ENCODE data around the gene TNPO3.
"Not testable (repeated sequence)": the region's sequence is repeated elsewhere in the genome, so short reads cannot be mapped to it uniquely, and the experiment has no call there.

TNPO3 gene

DNA sequence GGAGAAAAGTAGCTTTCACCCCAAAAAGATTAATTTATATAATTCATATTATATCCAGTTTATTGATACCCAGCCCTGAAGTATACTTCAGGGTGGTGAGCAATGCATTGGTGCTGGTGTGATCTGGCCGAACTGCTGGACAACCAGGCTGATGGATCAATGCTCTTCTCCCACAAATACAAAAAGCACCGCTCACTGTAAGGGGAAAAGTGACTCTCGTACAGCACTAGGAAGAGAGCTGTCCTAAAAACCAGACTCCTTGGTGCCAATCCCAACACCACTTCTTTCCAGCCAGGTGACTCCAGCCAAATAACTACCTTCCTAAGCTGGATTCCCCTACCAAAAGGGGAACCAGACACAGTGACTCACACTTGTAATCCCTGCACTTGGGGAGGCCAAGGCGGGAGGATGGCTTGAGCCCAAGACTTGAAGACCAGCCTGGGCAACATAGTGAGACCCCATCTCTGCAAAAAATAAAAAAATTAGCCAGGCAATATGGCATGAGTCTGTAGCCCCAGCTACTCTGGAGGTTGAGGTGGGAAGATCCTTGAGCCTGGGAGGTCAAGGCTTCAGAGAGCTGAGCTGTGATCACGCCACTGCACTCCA is 13.1 kb upstream of the TNPO3 start:
- no peak for DNase-seq

GRCh38 chr7:129067132-129067561 is 12.2 kb upstream of the TNPO3 start:
- not testable (repeated sequence) for DNase-seq

DNA sequence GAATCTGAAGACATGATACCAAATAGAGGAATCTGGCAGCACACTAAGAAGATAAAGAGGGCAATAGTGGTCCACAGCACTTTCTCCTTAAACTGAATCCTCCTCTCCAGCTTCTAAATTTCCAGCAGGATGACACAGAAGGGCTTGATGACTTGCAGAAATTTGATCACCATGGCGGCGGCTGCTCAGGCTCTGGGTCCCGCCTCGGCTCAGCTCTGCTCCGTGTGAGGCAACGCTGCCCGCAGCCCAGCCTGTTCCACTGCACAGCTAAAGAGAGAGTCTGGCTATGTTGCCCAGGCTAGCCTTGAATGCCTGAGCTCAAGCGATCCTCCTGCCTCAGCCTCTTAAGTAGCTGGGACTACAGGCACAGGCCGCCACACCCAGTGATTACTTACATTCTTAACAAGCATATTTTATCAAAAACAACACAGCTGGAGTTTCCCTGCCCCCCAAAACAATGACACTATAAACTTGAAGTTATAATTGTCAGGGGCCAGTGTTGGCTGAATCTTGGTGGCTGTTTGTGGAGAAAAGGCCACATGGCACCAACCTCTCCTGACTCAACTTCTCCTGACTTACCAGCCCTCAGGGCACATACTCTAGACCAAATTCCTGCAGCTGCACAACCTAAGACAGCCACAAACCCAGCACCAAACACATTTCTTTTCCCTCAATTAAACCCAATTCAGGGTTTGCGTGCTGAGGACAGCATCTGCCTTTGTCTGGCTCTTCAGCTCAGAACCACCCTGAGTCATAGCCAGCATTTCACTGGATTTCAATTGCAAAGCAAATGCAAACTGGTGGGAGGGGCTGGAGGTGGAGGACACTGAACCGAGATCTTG is 11.6 kb upstream of the TNPO3 start:
- no peak for DNase-seq

DNA sequence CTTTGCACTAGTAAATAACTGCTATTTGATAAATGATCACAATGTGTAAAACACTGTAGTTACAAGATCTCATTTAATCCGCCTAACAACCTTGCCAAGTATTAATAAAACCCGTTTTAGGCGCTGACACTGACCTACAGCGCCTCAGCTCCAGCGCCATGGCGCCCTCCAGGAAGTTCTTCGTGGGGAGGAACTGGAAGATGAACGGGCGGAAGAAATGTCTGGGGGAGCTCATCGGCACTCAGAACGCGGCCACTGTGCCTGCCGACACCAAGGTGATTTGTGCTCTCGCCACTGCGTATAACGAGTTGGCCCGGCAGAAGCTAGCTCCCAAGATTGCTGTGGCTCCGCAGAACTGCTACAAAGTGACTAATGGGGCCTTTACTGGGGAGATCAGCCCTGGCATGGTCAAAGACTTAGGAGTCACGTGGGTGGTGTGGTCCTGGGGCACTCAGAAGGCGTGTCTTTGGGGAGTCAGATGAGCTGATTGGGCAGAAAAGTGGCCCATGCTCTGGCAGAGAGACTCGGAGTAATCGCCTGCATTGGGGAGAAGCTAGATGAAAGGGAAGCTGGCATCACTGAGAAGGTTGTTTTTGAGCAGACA is 1.1 kb upstream of the TNPO3 start:
- no peak for DNase-seq

- DNase-seq = no peak
Measured at GRCh38 chr7:129055294-129055816, 444 bp upstream of the TNPO3 start.

DNA sequence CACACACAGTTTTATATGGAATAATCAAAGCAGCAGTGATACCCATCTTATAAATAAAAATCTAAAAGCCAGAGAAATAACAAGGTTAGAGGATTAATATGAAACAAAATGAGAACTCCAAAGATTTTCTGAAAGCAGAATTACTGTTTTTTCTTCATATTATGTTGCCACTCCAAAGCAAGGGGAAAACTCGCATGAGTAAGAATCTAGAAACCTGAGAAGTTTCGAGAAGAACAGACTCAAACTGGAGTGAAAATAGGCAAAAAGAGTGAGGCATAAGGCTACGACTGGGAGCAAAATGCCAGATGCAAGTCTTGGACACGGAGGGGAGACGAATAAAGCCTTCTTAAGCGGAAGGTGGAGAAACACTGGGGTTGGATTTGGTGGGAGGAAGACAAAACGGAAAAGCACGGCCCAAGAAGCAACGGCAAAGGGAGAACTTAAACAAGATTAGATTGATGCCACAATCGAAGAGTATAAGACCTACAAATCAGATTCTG is 923 bp downstream of the TNPO3 start:
- DNase-seq = peak; percentile 75

DNA sequence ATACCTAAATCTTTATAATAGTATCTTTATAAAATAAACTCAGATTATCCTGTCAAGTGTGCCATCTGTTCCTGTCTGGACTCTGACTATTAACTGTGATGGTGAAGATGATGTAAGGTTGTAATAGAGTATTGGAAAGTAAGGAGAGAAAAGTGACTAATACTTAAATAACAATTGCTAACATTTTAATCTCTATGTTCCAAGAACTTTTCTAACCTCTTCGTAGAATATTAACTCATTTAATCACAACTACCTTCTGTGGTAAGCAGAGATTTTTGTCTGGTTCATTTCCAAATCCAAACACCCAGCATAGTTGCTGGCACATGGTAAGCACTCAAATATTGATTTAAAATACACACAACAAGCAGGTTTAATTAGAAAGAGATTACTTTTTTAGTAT is 2.5 kb downstream of the TNPO3 start:
- DNase-seq = no peak

DNA sequence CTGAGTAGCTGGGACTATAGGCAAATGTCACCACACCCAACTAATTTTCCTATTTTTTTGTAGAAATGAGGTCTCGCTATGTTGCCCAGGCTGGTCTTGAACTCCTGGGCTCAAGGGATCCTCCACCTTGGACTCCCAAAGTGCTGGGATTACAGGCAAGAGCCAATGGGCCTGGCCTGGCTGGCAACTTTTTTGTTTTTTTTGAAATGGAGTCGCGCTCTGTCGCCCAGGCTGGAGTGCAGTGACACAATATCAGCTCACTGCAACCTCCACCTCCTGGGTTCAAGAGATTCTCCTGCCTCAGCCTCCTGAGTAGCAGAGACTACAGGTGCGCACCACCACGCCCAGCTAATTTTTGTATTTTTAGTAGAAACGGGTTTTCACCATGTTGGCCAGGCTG is 3.5 kb downstream of the TNPO3 start:
- not testable (repeated sequence) for DNase-seq

DNA sequence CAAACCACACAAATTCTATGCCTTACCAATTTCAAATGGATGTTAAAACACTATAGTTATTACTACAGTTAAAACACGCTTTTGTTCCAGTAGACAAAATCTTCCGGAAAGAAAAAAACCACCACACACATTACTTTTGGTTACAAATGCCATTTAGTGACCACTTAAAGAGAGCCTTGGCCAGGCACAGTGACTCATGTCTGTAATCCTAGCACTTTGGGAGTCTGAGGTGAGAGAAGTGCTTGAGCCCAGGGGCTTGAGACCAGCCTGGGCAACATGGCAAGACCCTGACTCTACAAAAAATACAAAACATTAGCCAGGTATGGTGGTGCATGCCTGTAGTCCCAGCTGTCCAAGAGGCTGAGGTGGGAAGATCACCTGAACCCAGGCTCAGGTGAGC is 7.2 kb downstream of the TNPO3 start:
- DNase-seq = no peak

GRCh38 chr7:129045682-129046081 is 9.2 kb downstream of the TNPO3 start:
- no peak for DNase-seq

DNA sequence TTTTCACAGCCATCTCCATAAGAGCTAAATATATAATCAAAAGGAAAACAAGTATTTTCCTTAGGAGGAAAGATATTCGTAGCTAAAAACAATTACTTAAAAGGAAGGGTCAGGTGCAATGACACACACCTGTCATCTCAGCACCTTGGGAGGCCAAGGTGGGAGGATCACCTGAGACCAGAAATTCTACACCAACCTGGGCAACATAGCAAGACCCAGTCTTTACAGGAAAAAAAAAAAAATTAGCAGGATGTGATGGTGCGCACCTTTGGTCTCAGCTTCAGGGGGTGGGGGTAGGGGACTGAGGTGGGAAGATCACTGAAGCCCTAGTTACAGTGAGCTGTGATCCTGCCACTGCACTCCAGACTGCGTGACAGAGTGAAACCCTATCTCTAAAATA is 11.9 kb downstream of the TNPO3 start:
- no peak for DNase-seq

DNA sequence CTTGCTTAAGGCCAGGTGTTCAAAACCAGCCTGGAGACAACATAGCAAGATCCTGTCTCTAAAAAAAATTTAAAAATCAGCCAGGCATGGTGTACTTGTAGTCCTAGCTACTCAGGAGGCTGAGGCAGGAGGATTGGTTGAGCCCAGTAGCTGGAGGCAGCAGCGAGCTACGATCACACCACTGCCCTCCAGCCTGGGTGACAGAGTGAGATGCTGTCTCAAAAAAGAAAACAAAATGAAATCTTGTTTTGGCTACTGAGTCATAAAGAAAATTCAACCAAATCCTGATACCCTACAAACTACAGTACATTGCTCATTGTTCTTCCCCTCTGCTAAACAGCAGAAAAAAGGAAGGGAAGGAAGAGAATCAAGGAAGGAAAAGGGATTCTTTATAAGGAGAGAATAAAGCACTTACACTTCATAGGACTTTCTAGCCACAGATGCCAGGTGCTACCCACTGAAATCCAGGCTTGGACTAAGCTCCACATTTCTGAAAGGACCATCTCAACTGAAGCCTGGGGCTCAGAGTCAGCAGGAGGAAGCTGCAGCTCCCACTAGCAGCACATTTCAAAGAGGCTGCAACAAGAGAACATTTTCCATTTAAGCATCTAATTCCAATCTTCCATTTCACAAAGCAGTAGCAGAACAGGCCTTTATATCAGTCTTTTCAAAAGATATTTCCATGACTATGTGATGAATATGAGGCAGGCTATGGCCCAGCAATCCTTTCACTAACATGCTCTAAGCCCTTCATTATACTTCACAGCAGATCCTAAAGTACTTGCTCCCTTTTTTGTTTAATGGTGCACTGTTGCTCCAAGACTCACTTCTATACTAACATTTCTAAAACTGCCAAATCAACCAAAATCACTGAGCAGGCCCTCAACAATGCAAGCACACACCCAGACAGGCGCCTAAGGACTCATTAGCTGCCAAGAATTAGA is 13.5 kb downstream of the TNPO3 start:
- DNase-seq = peak; percentile 21

GRCh38 chr7:129038468-129038867 is 16.4 kb downstream of the TNPO3 start:
- not testable (repeated sequence) for DNase-seq

GRCh38 chr7:129037585-129037984 is 17.3 kb downstream of the TNPO3 start:
- no peak for DNase-seq

GRCh38 chr7:129032017-129032416 is 22.9 kb downstream of the TNPO3 start:
- no peak for DNase-seq

DNA sequence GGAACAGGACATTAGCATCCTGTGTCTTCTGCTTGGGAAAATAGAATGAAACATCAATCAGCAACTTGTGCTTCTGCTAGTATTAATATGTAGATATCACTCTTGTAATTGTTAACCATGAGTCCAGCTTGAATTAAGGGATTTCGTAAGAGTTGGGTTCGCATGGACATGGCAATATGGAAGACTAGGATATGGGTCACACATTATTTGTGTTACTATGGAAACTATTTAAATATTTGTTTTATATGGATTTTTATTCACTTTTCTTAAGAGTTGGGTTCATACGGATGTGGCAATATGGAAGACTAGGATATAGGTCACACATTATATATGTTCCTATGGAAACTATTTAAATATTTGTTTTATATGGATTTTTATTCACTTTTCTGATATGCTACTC is 24.5 kb downstream of the TNPO3 start:
- no peak for DNase-seq

DNA sequence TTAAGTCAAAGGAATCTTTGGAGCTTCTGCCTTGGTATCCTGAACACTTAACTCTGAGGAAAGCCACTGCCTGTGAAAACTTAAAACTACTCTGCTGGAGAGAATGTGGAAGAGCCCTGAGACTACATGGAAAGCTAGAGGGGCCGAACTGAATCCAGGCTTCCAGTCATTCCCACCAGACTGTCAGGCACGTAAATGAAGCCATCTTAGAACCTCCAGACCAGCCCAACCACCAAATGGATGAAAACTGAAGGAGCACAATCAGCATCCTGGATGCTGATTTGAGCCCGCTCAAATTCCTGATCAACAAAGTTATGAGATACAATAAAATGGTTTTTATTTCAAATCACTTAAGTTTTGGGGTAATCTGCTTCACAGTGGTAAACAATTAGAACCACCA is 30.8 kb downstream of the TNPO3 start:
- no peak for DNase-seq

GRCh38 chr7:129021656-129022055 is 33.3 kb downstream of the TNPO3 start:
- no peak for DNase-seq

- no peak for DNase-seq
Measured at GRCh38 chr7:129017933-129018538, 36.9 kb downstream of the TNPO3 start.

- peak; percentile 20 for DNase-seq
Measured at GRCh38 chr7:129017264-129017663, 37.6 kb downstream of the TNPO3 start.

DNA sequence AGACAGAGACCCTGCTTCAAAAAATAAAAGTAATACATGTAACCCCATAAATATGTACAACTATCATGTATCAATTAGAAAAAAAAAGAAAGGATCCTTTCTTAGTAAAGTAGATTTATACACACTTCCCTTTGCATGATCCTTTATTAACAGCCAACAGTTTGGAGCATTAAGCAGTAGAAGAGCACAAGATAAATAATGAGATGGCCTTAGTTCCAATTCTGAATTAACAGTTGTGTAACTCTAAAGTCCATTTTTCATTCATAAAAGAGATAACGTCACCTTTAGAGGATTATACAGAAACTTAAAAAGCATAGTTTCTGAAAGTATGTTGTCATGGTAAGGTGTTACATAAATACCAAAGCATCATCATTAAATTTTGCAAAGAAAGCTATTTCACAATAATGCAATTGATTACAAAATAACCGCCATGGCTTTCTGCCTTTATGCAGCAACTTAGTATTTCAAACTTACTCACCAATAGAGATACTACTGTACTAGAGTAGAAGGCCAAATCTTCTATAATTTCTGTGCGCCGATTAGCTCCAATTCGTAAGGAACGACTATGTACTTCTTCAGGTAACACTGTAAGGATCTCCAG is 40.3 kb downstream of the TNPO3 start:
- no peak for DNase-seq

Data from NCI-H82 (cell line).